GM12878 (cell line): ENCODE data around the gene COL23A1.

Experiments used
- EP300 ChIP-seq, 2 experiments: fragments of 150-350 bp in 1 of 2; IDR thresholded peaks; 2 replicates each; pipeline ENCODE4 v1.6.1; 2011 to 2012; ENCODE audit warnings: low read depth in 2 of 2, low read length in 2 of 2, borderline replicate concordance in 1 of 2, improper control_type of control experiment in 1 of 2, inconsistent platforms in 1 of 2; ENCODE audit not compliant: control insufficient read depth in 1 of 2
- FOXK2 ChIP-seq: fragments of 450-650 bp; IDR thresholded peaks from 2 replicates; pipeline ENCODE4 v1.6.1; 2017; ENCODE audit warnings: mild to moderate bottlenecking, moderate library complexity
- MYC ChIP-seq: IDR thresholded peaks from 2 replicates; pipeline ENCODE4 v1.6.1; 2011; ENCODE audit warnings: mild to moderate bottlenecking, low read length, moderate library complexity, inconsistent platforms; ENCODE audit not compliant: insufficient read depth, insufficient replicate concordance, insufficient read length, severe bottlenecking
- POLR2AphosphoS2 ChIP-seq: IDR thresholded peaks from 2 replicates; pipeline ENCODE4 v1.6.1; 2011; ENCODE audit warnings: low read depth, mild to moderate bottlenecking, low read length, improper control_type of control experiment, moderate library complexity
- SIN3A ChIP-seq: IDR thresholded peaks from 2 replicates; pipeline ENCODE4 v1.6.1; 2012; ENCODE audit warnings: low read depth, low read length, improper control_type of control experiment
- SRF ChIP-seq, 2 experiments: IDR thresholded peaks; 2 replicates each; pipeline ENCODE4 v1.6.1; 2011; ENCODE audit warnings: low read depth in 2 of 2, low read length in 2 of 2, mild to moderate bottlenecking in 1 of 2, moderate library complexity in 1 of 2
- TF ChIP-seq, protein P1 (sequence below), 3 experiments: IDR thresholded peaks in 2 of 3; conservative IDR thresholded peaks in 1 of 3; 2 replicates each; pipeline ENCODE4 v1.5.1; 2011; ENCODE audit warnings: low read depth in 3 of 3, low read length in 3 of 3, mild to moderate bottlenecking in 3 of 3, control low read depth in 2 of 3, moderate library complexity in 2 of 3, inconsistent platforms in 1 of 3, mixed read lengths in 1 of 3; ENCODE audit not compliant: control insufficient read depth in 2 of 3, insufficient read depth in 1 of 3; ENCODE audit errors: extremely low read depth in 1 of 3
- TF ChIP-seq, protein P2 (sequence below): IDR thresholded peaks from 2 replicates; pipeline ENCODE4 v1.6.1; 2012; ENCODE audit warnings: mild to moderate bottlenecking, low read depth, low read length
- TF ChIP-seq, protein P3 (sequence below): IDR thresholded peaks from 2 replicates; pipeline ENCODE4 v1.6.1; 2011; ENCODE audit warnings: low read depth, low read length, improper control_type of control experiment, borderline replicate concordance

DNA sequence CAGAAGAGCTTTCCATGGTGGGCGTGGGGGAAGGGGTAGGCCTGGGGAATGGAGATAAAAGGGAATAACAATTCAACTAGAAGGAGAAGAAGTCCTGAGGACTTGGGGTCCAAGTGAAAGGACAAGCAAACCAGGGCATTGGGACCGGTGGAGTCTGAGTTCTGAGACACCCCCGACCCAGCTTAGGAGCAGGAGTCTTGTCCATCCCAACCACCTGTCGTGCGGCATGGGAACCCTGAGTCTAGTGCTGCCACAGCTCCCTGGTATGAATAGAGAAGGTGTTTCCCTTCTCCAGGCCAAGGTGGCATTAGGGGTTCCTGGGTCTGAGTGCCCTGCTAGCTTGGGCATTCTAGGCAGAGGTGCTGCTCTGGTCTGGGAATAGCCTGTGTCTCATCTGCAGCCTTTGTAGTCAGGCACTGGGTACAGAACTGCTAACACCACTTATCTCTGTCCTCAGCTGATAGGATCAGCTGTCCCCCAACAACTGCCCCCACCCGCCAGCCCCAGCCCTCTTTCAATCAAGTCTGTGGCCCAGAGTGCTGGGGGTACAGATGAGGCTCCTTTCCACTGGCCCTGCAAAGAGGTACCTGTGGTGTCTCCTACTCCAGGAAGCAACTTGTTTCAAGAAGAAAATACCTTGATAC, 375.9 kb downstream of the COL23A1 start:
- TF ChIP-seq MYC (no peak), EP300 (IDR thresholded peaks at IDR 0.05; ENCODE audit: borderline replicate concordance in 1 of 2, control insufficient read depth in 1 of 2, low read depth in 2 of 2, low read length in 2 of 2) (no peak), FOXK2 (no peak), SIN3A (no peak), SRF (IDR thresholded peaks at IDR 0.05; ENCODE audit: low read depth in 2 of 2, low read length in 2 of 2) (no peak), POLR2AphosphoS2 (no peak)
- TF ChIP-seq, protein P1, sequence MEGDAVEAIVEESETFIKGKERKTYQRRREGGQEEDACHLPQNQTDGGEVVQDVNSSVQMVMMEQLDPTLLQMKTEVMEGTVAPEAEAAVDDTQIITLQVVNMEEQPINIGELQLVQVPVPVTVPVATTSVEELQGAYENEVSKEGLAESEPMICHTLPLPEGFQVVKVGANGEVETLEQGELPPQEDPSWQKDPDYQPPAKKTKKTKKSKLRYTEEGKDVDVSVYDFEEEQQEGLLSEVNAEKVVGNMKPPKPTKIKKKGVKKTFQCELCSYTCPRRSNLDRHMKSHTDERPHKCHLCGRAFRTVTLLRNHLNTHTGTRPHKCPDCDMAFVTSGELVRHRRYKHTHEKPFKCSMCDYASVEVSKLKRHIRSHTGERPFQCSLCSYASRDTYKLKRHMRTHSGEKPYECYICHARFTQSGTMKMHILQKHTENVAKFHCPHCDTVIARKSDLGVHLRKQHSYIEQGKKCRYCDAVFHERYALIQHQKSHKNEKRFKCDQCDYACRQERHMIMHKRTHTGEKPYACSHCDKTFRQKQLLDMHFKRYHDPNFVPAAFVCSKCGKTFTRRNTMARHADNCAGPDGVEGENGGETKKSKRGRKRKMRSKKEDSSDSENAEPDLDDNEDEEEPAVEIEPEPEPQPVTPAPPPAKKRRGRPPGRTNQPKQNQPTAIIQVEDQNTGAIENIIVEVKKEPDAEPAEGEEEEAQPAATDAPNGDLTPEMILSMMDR (IDR thresholded peaks at IDR 0.05 in 2 of 3, conservative IDR thresholded peaks at IDR 0.05 in 1 of 3; ENCODE audit: control insufficient read depth in 2 of 3, extremely low read depth in 1 of 3, insufficient read depth in 1 of 3, low read depth in 3 of 3, low read length in 3 of 3), result no peak
- TF ChIP-seq, protein P2, sequence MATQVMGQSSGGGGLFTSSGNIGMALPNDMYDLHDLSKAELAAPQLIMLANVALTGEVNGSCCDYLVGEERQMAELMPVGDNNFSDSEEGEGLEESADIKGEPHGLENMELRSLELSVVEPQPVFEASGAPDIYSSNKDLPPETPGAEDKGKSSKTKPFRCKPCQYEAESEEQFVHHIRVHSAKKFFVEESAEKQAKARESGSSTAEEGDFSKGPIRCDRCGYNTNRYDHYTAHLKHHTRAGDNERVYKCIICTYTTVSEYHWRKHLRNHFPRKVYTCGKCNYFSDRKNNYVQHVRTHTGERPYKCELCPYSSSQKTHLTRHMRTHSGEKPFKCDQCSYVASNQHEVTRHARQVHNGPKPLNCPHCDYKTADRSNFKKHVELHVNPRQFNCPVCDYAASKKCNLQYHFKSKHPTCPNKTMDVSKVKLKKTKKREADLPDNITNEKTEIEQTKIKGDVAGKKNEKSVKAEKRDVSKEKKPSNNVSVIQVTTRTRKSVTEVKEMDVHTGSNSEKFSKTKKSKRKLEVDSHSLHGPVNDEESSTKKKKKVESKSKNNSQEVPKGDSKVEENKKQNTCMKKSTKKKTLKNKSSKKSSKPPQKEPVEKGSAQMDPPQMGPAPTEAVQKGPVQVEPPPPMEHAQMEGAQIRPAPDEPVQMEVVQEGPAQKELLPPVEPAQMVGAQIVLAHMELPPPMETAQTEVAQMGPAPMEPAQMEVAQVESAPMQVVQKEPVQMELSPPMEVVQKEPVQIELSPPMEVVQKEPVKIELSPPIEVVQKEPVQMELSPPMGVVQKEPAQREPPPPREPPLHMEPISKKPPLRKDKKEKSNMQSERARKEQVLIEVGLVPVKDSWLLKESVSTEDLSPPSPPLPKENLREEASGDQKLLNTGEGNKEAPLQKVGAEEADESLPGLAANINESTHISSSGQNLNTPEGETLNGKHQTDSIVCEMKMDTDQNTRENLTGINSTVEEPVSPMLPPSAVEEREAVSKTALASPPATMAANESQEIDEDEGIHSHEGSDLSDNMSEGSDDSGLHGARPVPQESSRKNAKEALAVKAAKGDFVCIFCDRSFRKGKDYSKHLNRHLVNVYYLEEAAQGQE, result no peak
- TF ChIP-seq, protein P3, sequence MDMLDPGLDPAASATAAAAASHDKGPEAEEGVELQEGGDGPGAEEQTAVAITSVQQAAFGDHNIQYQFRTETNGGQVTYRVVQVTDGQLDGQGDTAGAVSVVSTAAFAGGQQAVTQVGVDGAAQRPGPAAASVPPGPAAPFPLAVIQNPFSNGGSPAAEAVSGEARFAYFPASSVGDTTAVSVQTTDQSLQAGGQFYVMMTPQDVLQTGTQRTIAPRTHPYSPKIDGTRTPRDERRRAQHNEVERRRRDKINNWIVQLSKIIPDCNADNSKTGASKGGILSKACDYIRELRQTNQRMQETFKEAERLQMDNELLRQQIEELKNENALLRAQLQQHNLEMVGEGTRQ, result no peak
